Fibroblast of the aortic adventitia (primary cell): ENCODE data around the gene PLA2R1. TPM values are rescaled to one million over a fixed set of nuclear protein-coding genes. Genes with fewer than 3 reads are reported as not detected.

Source experiments
- DNase-seq: peaks from one replicate; pipeline ENCODE4 v3.0.0-alpha.2; 2010; ENCODE audit warnings: low read depth
- H3K4me3 ChIP-seq: 2 replicates; pipeline ENCODE4 v1.5.1; 2011; ENCODE audit warnings: low read depth, mild to moderate bottlenecking, control low read depth, low read length, moderate library complexity
- CTCF ChIP-seq: IDR thresholded peaks from 2 replicates; pipeline ENCODE4 v1.5.1; 2011; ENCODE audit warnings: mild to moderate bottlenecking, low read length, control low read depth, inconsistent platforms; ENCODE audit not compliant: insufficient read depth
- total RNA-seq: library from RNA; depleted of rRNA; stranded (reverse); fragments of >200 nt; gene quantifications from 2 replicates; pipeline ENCODE4 v1.2.3, GENCODE V29; 2012; ENCODE audit warnings: low replicate concordance

Gene PLA2R1
- total RNA-seq, 1 donor, result 27.0 TPM

GRCh38 chr2:159912580-159912979 is 149.8 kb downstream of the PLA2R1 start:
- TF ChIP-seq CTCF, result no peak
- DNase-seq, result no peak
- no peak overlapping the region for H3K4me3 ChIP-seq

GRCh38 chr2:159910951-159911350 is 151.5 kb downstream of the PLA2R1 start:
- no peak overlapping the region for H3K4me3 ChIP-seq
- no peak for TF ChIP-seq CTCF
- DNase-seq, result no peak

GRCh38 chr2:159908623-159909022 is 153.8 kb downstream of the PLA2R1 start:
- no peak for TF ChIP-seq CTCF
- no peak for DNase-seq
- H3K4me3 ChIP-seq, result no peak overlapping the region

- no peak for TF ChIP-seq CTCF
- DNase-seq, result no peak
- no peak overlapping the region for H3K4me3 ChIP-seq
Observed at GRCh38 chr2:159907909-159908308, 154.5 kb downstream of the PLA2R1 start.

GRCh38 chr2:159905926-159906714 is 156.3 kb downstream of the PLA2R1 start:
- DNase-seq, result no peak
- no peak overlapping the region for H3K4me3 ChIP-seq
- TF ChIP-seq CTCF, result no peak

- no peak for TF ChIP-seq CTCF
- H3K4me3 ChIP-seq, result no peak overlapping the region
- no peak for DNase-seq
Observed at GRCh38 chr2:159904959-159905305, 157.5 kb downstream of the PLA2R1 start.
